Measurements from ENCODE around the gene PACSIN2.

PACSIN2 gene

GRCh38 chr22:42837556-42837955 is 177.4 kb downstream of the PACSIN2 start:
- no peak for DNase-seq
- no peak overlapping the region for H3K27ac Mint-ChIP-seq
- no peaks in the 10 kb centered on the region for H3K27me3 Mint-ChIP-seq
- no peaks in the 10 kb centered on the region for H3K9me3 Mint-ChIP-seq
- H3K4me1 Mint-ChIP-seq = peaks cover 9% of the 10 kb centered on the region
- peaks cover 21% of the 10 kb centered on the region for H3K36me3 Mint-ChIP-seq
- CTCF ChIA-PET = interaction anchor here (0.9 kb wide), 1 partner anchor 30 kb away, joined by 3 read pairs; no protein-coding TSS in a partner anchor
- no peak overlapping the region for H3K4me3 Mint-ChIP-seq

- CTCF ChIA-PET = interaction anchor here (0.7 kb wide), 1 partner anchor 224 kb away, joined by 3 read pairs; no protein-coding TSS in a partner anchor
These were observed 178.9 kb downstream of the PACSIN2 start for GRCh38 chr22:42836026-42836425.

GRCh38 chr22:42834177-42834949 is 180.6 kb downstream of the PACSIN2 start:
- CTCF ChIA-PET = interaction anchor here (0.9 to 1.6 kb wide), 2 partner anchors 9 to 33 kb away, joined by 3 to 4 read pairs; no protein-coding TSS in a partner anchor
- DNase-seq = no peak
- H3K4me3 Mint-ChIP-seq = no peak overlapping the region
- no peaks in the 10 kb centered on the region for H3K9me3 Mint-ChIP-seq
- H3K27ac Mint-ChIP-seq = no peak overlapping the region
- H3K27me3 Mint-ChIP-seq = no peaks in the 10 kb centered on the region
- H3K4me1 Mint-ChIP-seq = peaks cover 7% of the 10 kb centered on the region
- H3K36me3 Mint-ChIP-seq = peaks cover 24% of the 10 kb centered on the region

More at GRCh38 chr22:42836026-42836425, 178.9 kb downstream of the PACSIN2 start:
- no peak overlapping the region for H3K4me3 Mint-ChIP-seq
- DNase-seq = no peak
- no peak overlapping the region for H3K27ac Mint-ChIP-seq
- no peaks in the 10 kb centered on the region for H3K27me3 Mint-ChIP-seq
- peaks cover 3% of the 10 kb centered on the region for H3K4me1 Mint-ChIP-seq
- H3K36me3 Mint-ChIP-seq = peaks cover 22% of the 10 kb centered on the region
- H3K9me3 Mint-ChIP-seq = no peaks in the 10 kb centered on the region

DNA sequence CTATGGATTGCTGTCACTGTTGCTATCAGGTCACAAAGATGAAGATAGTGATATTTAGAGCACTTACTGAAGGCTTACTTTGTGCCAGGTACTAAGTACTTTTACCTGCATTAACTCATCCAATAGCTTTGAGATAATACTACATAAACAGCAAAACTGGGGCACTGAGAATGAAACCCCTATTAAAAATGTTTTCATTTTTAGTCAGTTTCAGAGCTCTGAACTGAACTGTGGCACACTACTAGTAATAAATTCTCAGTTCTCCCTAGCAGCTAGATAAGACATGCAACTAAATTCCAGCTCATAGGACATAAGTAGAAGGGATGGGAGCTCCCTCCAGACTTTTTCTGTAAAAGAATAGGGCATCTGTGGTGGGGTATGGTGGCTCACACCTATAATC is 181.8 kb downstream of the PACSIN2 start:
- Mint-ChIP-seq H3K36me3 (peaks cover 27% of the 10 kb centered on the region), H3K27ac (no peak overlapping the region), H3K27me3 (no peaks in the 10 kb centered on the region), H3K4me1 (peaks cover 16% of the 10 kb centered on the region), H3K4me3 (no peak overlapping the region), H3K9me3 (no peaks in the 10 kb centered on the region)
- CTCF ChIA-PET = interaction anchor here (0.9 to 1.6 kb wide), 2 partner anchors 8 to 35 kb away, joined by 3 to 4 read pairs; no protein-coding TSS in a partner anchor
- DNase-seq = no peak

GRCh38 chr22:42831712-42832111 is 183.2 kb downstream of the PACSIN2 start:
- no peak for DNase-seq
- peaks cover 16% of the 10 kb centered on the region for H3K4me1 Mint-ChIP-seq
- peaks cover 23% of the 10 kb centered on the region for H3K36me3 Mint-ChIP-seq
- no peak overlapping the region for H3K4me3 Mint-ChIP-seq
- H3K27ac Mint-ChIP-seq = no peak overlapping the region
- no peaks in the 10 kb centered on the region for H3K9me3 Mint-ChIP-seq
- no peaks in the 10 kb centered on the region for H3K27me3 Mint-ChIP-seq
- CTCF ChIA-PET = no interaction called here

GRCh38 chr22:42830161-42830560 is 184.8 kb downstream of the PACSIN2 start:
- no peaks in the 10 kb centered on the region for H3K27me3 Mint-ChIP-seq
- no peaks in the 10 kb centered on the region for H3K9me3 Mint-ChIP-seq
- H3K4me3 Mint-ChIP-seq = no peak overlapping the region
- H3K36me3 Mint-ChIP-seq = peaks cover 19% of the 10 kb centered on the region
- H3K4me1 Mint-ChIP-seq = peaks cover 16% of the 10 kb centered on the region
- no peak for DNase-seq
- CTCF ChIA-PET = no interaction called here
- no peak overlapping the region for H3K27ac Mint-ChIP-seq

- Mint-ChIP-seq H3K27me3 (no peaks in the 10 kb centered on the region), H3K4me1 (peaks cover 16% of the 10 kb centered on the region), H3K4me3 (no peak overlapping the region), H3K9me3 (no peaks in the 10 kb centered on the region), H3K27ac (peak overlapping the region; percentile 58), H3K36me3 (peaks cover 19% of the 10 kb centered on the region)
- CTCF ChIA-PET = interaction anchor here (2.2 kb wide), 1 partner anchor 38 kb away, joined by 6 read pairs; no protein-coding TSS in a partner anchor
- DNase-seq = no peak
These were observed 185.6 kb downstream of the PACSIN2 start for GRCh38 chr22:42829302-42829701.

- CTCF ChIA-PET = no interaction called here
- Mint-ChIP-seq H3K27me3 (no peaks in the 10 kb centered on the region), H3K4me3 (no peak overlapping the region), H3K27ac (no peak overlapping the region), H3K9me3 (no peaks in the 10 kb centered on the region), H3K36me3 (peaks cover 22% of the 10 kb centered on the region), H3K4me1 (peaks cover 16% of the 10 kb centered on the region)
- no peak for DNase-seq
These were observed 189.2 kb downstream of the PACSIN2 start for GRCh38 chr22:42825796-42826195.

- no peaks in the 10 kb centered on the region for H3K27me3 Mint-ChIP-seq
- H3K9me3 Mint-ChIP-seq = no peaks in the 10 kb centered on the region
- peaks cover 21% of the 10 kb centered on the region for H3K36me3 Mint-ChIP-seq
- no peak overlapping the region for H3K4me3 Mint-ChIP-seq
- DNase-seq = no peak
- no peaks in the 10 kb centered on the region for H3K4me1 Mint-ChIP-seq
- no peak overlapping the region for H3K27ac Mint-ChIP-seq
- CTCF ChIA-PET = interaction anchor here (0.9 kb wide), 1 partner anchor 25 kb away, joined by 3 read pairs; no protein-coding TSS in a partner anchor
These were observed 193.6 kb downstream of the PACSIN2 start for GRCh38 chr22:42821386-42821785.

DNA sequence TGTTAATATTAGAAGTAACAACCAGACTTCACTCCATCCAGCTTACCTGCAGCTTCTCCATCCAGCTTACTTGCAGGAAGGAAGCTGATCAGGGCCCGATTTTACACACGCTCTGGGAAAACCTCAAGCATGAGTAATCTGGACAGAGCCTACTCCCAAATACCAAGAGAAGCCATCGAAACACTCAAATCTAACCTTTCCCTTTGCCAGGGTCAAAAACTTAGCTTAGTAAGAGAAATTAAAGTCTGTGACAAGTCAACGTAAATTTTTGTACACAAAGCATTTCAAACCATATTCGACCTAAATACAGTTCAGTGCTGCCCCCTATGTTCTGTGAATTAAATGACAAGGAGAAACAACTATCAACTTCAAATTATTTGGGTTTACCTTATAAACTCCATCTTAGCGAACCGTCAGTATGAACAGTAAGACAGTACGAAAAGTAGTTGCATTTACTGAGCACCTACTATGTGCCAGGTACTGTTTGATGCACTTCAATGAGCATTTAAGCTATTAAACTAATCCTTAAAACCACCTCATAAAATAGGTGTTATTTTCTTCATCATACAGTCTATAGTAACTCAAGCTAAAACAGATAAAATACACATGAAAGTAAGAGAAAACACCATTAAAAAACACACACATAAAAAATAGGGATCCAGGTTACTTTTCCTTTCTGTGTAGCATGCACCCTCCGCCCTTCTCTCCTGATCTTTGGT is 194.7 kb downstream of the PACSIN2 start:
- DNase-seq = no peak
- Mint-ChIP-seq H3K4me1 (no peaks in the 10 kb centered on the region), H3K27ac (no peak overlapping the region), H3K4me3 (no peak overlapping the region), H3K9me3 (no peaks in the 10 kb centered on the region), H3K36me3 (peaks cover 21% of the 10 kb centered on the region), H3K27me3 (no peaks in the 10 kb centered on the region)
- CTCF ChIA-PET = interaction anchor here (0.7 to 2.2 kb wide), 5 partner anchors 47 to 199 kb away, joined by 3 to 10 read pairs (median 3); no protein-coding TSS in a partner anchor

All from activated naive CD4-positive, alpha-beta T cell treated with anti-CD3 and anti-CD28 coated beads, Interleukin-2, amount 10 ng/mL, durations not matched to agents 7 days and 5 days (primary cell).